ENCODE results near the gene CFDP1.
"Not testable (repeated sequence)": the region's sequence is repeated elsewhere in the genome, so short reads cannot be mapped to it uniquely, and the experiment has no call there.

Gene CFDP1

DNA sequence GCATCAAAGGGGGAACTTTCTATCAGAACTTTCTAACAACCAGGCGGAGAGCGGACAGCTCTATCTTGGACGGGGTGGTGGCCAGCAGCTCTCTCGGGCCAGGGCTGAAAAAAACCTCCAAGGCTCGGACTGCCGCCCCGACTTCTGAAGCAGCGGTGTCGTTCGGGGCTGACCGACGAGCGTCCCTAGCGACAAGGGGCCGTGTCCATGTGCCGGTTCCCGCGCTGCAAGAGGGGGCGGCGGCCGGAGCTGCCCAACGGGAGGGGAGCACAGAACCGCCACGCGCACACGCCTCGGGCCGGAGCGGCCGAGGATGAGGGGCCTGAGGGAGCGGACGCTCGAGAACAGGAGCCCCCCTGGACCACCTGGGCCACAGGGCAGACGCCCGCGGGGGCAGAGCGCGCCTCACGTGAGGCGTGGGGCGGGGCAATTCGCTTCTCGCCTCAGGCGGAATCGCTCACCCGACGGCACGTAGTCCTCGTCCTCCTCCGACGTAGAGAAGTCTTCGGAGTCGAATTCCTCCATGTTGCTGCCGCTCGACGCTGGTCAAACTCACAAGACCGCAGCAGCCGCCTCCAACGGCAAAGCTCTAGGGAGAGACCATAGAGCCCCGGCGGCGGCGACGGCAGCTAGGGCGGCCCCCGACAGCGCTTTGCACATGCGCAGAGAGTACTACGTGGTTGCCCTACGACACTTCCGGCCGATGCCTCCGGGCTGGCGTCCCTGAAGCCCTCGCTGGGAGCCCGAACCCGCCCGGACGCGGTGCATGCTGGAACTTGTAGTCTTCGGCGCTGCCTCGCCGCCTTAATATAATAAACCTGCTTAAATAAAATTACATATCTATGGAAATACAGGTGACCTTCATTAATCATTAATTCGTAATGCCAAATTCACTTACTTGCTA is at the start of gene CFDP1:
TSS of gene CFDP1 (minus strand) at position 676 of the 904 bp plus-strand sequence. CDS start at position 525, 151 bp downstream.
- DNase-seq (ENCODE audit: low read depth): peak; percentile 90

DNA sequence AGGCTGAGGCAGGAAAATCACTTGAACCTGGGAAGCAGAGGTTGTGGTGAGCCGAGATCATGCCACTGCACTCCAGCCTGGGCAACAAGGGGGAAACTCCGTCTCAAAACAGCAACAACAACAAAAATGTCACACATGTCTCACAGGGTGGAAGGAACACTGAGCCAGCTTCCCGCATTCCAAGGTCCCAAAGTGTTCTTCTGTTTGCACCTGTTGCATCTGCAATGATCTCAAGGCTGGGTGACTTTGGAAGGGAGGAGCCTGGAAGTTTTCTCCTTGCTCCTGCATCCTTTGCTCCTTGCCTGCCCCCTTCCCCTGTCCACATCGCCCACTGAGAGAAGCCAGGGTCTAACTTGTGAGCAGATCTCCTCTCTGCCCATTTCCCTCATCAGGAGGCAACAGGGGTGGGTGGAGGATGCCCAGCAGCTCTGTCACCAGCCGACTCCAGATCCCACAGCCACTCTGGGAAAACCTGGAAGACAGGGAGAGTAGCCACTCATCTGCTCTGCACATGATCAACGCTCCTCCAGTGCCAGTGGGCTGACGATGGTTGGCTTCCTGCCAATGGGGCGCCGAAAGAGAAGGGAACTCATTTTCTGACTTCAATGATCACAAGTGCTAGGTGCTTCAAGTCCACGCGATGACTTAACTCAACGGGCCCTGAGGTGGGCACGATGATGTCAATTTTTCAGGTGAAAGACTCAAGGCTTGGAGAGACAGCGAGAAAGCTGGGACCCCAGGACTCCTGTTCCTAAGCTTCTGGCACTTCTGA is 49.3 kb upstream of the CFDP1 start:
- no peak for DNase-seq (ENCODE audit: low read depth)

- no peak for DNase-seq (ENCODE audit: low read depth)
Observed at GRCh38 chr16:75481475-75481874, 48.2 kb upstream of the CFDP1 start.

GRCh38 chr16:75479421-75479990 is 46.2 kb upstream of the CFDP1 start:
- DNase-seq (ENCODE audit: low read depth): no peak

DNA sequence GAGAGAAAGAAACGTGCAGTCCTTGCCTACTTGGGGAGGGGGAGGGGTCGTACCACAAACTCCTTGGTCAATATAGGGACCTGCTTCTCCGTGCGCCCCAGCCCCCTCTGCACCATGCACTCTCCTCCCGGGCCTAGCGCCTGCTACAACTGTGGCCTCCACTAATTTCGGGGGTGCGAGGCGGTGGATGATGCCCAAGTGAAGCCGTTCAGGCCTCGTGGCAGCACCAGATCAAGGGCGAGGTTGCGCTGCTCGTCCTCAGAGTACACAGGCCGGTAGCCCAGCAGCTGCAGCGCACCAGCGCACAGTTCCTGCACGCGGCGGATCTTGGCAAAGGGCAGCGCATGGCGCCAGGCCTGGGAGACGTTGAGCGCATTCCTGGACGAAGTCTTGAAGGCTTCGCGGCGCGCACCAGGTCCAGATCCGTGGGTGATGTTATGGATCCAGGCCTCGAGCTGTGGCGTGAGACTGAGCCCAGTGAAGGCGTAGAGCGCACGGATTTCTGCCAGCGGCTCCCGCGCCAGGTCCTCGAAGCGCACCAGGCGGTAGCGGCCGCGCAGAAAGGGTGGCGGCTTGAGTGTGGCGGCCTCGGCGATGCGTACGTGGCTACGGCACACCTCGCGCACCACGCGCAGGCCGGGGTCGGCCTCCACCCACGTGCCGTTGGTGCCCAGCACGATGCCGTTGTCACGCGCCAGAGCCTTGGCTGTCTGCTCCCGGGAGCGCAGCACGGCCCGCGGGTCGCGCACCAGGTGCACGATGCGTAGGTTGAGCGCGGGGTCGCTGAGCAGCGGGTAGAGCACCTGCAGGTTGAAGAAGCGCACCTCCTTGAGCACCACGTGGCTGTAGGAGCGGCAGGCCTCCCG is 45.4 kb upstream of the CFDP1 start:
- no peak for DNase-seq (ENCODE audit: low read depth)

GRCh38 chr16:75477680-75478473 is 44.6 kb upstream of the CFDP1 start:
- no peak for DNase-seq (ENCODE audit: low read depth)

DNA sequence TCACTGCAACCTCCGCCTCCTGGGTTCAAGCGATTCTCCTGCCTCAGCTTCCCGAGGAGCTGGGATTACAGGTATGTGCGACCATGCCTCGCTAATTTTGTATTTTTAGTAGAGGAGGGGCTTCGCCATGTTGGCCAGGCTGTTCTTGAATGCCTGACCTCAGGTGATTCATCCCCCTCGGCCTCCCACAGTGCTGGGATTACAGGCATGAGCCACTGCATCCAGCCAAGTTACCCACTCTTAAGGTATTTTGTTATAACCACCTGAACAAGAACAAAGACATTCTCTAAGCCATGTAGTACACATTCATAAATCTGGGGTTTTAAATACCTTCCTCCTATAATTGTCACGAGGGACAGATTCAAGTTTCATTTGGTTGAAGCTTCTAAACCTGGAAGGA is 43.5 kb upstream of the CFDP1 start:
- DNase-seq (ENCODE audit: low read depth): no peak

- no peak for DNase-seq (ENCODE audit: low read depth)
Observed at GRCh38 chr16:75475420-75475847, 42.1 kb upstream of the CFDP1 start.

GRCh38 chr16:75472908-75473877 is 39.9 kb upstream of the CFDP1 start:
- DNase-seq (ENCODE audit: low read depth): no peak

DNA sequence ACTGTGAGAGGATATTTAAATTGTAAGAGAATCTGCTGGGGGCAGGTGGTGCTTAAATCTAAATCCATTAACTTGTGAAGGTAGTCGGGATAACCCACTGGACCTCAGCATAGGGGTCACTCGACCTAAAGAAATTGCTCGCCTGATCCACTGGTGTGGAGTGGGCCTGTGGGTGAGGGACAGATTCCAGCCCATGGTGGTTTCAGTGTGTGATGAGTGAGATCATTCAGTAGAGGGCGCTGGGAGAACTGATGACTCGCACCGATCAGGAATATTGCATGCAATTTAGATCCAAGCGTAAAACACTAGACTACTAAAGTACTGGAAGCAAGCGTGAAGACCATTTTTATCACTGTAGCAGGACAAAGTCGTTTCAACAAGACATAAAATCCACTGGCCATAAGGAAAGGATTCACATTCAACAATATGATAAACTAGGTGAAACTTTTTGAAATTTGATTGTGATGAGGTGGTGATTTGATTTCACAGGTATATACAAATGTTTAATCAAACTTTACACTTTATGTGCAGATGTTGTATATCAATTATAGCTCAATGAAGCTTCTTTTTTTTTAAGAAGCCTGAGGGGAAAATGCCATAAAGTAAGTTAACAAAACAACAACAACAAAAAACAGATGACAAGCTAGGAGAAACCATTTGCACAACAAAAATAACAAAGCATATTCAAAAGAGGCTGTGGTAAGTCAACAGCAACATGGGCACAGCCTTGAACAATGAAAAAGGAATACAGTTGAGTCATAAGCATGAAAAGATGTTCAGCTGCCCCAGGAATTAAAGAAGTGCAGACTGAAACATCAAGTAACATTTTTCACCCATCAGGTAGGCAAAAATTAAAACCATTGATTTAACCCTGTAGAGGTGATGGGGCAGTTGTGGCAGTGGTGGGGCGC is 38.7 kb upstream of the CFDP1 start:
- DNase-seq (ENCODE audit: low read depth): no peak

- DNase-seq (ENCODE audit: low read depth): no peak
Observed at GRCh38 chr16:75466760-75467159, 33.5 kb upstream of the CFDP1 start.

GRCh38 chr16:75464122-75464918 is 31.0 kb upstream of the CFDP1 start, which contains the start of gene TMEM170A:
TSS of gene TMEM170A (minus strand) at chr16:75464689. CDS start at chr16:75464600, 89 bp downstream.
- DNase-seq (ENCODE audit: low read depth): peak; percentile 97

DNA sequence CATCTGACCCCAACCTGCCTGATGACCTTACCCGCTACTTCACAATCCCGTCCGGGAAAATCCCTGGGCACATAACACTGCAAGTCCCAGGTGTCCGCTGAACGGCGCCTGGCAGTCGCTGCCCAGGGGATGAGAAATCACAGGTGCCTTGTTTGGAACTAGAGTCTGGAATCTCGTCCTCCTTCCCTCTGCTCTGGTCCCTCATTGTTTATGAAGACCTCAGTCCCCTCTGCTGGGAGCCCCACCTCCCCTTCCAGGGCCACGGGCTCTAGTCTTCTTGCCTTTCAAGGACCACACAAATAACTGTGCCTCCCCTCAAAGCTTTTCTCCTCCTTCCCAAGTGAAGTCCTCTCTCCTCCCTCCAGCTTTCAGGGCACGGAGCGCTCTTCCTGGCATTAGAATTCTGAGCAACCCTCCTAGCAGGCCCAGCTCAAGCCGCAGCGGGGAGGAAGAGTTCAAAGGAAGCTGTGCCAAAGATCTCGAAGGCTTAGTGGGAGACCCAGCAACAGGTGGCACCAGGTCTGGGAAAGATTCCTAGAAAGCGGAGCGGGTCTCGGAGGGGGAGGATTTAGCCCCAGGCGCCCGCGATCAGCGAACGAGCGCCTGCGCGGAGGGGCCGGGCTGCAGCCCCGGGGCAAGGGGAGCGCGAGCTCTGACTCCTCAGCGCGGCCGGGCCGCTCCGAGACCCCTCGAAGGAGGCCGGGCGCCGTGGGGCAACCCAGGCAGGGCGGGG is 30.3 kb upstream of the CFDP1 start:
- DNase-seq (ENCODE audit: low read depth): not testable (repeated sequence)

DNA sequence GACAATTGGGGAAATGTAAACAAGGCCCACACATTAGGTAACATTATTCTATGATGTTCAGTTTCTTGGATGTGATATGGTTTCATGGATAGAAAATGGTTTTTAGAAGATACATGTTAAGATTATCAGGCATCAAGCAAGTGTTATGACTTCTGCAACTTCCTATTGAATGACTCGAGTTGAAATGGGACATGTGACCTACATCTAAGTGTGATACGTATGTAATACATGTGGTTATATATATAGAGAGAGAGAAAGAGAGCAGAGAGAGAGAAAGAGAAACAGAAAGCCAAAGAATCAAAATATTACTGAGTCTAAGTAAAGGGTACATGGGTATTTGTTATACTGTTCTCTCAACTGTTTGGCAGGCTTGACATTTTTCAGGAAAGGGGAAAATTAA is 29.5 kb upstream of the CFDP1 start:
- no peak for DNase-seq (ENCODE audit: low read depth)

GRCh38 chr16:75461575-75461974 is 28.3 kb upstream of the CFDP1 start:
- no peak for DNase-seq (ENCODE audit: low read depth)

DNA sequence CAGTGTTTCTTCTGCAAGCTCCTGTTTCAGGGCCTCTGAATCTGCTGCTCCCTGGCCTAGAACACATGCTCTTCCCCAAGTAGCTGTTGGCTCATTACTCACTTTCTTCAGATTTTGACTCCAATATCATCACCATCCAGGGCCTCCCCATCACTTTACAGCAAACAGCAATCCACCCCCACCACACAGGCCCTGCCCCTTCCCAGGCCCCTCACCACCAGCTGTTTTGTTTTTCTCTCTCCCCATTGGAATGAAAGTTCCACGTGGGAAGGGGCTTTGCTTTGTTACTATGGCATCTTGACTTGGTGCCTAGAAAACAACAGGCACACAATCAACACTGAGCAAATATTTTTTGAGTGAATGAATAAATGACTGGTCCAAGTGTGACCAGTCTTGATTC is 27.1 kb upstream of the CFDP1 start:
- DNase-seq (ENCODE audit: low read depth): no peak

DNA sequence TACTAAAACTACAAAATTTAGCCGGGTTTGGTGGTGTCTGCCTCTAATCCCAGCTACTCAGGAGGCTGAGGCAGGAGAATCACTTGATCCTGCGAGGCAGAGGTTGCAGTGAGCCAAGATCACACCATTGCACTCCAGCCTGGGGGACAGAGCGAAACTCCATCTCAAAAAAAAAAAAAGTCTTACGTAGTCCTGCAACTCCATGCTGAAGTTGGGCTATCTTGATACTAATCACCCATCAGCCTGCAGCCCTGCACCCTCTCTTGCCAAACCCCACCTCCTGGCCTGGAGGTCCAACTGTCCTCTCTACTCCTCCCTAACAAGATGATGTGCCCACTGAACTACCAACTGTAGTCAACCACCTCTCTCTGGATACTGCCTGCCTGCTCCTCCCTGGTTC is 26.4 kb upstream of the CFDP1 start:
- DNase-seq (ENCODE audit: low read depth): no peak
